DOHH2 (cell line): Measurements from ENCODE around the gene CEMIP.

Experiments
- CTCF ChIP-seq: fragments of 200-600 bp; sonication (generic); IDR thresholded peaks from one replicate; pipeline ENCODE4 v1.5.1; 2014; ENCODE audit warnings: antibody characterized with exemption, mild to moderate bottlenecking, low read depth, low read length; ENCODE audit not compliant: poor library complexity, severe bottlenecking
- EZH2phosphoT487 ChIP-seq: fragments of 200-600 bp; sonication (generic); IDR thresholded peaks from 2 replicates; pipeline ENCODE4 v1.6.1; 2017; ENCODE audit warnings: borderline replicate concordance, mild to moderate bottlenecking, antibody characterized with exemption, low read length, moderate library complexity, mixed read lengths

GRCh38 chr15:80878242-80878866 is 99.2 kb downstream of the CEMIP start:
- TF ChIP-seq CTCF (no peak), EZH2phosphoT487 (no peak)
